ENCODE results near the gene ARF3. TPM values are rescaled to one million over a fixed set of nuclear protein-coding genes. Genes with fewer than 3 reads are reported as not detected.

The ARF3 gene
- polyA plus RNA-seq (ENCODE audit: insufficient read length in 4 of 4): 100 to 1,000 TPM in 3 of 4 donors, 10 to 100 TPM in 1; 96.2 to 138 (median 130) TPM

GRCh38 chr12:48957141-48958048 is at the start of gene ARF3:
TSS of gene ARF3 (minus strand) at chr12:48957487. CDS start at chr12:48941095, 16,392 bp downstream.
- peak; percentile 88 to 91 (median 90) for DNase-seq (ENCODE audit: low read depth in 4 of 4, low spot score in 3 of 4)

- DNase-seq (ENCODE audit: low read depth in 4 of 4, low spot score in 3 of 4): no peak
These were observed 43.1 kb upstream of the ARF3 start for GRCh38 chr12:49000346-49000745.

GRCh38 chr12:48999371-49000131 is 42.3 kb upstream of the ARF3 start, which contains the start of gene DDN:
TSS of gene DDN (minus strand) at chr12:48999375. CDS start at chr12:48999287, 88 bp downstream.
- no peak for DNase-seq (ENCODE audit: low read depth in 4 of 4, low spot score in 3 of 4)

- DNase-seq (ENCODE audit: low read depth in 4 of 4, low spot score in 3 of 4): no peak
These were observed 41.4 kb upstream of the ARF3 start for GRCh38 chr12:48998497-48999353.

- DNase-seq (ENCODE audit: low read depth in 4 of 4, low spot score in 3 of 4): no peak
These were observed 40.6 kb upstream of the ARF3 start for GRCh38 chr12:48997719-48998496.

DNA sequence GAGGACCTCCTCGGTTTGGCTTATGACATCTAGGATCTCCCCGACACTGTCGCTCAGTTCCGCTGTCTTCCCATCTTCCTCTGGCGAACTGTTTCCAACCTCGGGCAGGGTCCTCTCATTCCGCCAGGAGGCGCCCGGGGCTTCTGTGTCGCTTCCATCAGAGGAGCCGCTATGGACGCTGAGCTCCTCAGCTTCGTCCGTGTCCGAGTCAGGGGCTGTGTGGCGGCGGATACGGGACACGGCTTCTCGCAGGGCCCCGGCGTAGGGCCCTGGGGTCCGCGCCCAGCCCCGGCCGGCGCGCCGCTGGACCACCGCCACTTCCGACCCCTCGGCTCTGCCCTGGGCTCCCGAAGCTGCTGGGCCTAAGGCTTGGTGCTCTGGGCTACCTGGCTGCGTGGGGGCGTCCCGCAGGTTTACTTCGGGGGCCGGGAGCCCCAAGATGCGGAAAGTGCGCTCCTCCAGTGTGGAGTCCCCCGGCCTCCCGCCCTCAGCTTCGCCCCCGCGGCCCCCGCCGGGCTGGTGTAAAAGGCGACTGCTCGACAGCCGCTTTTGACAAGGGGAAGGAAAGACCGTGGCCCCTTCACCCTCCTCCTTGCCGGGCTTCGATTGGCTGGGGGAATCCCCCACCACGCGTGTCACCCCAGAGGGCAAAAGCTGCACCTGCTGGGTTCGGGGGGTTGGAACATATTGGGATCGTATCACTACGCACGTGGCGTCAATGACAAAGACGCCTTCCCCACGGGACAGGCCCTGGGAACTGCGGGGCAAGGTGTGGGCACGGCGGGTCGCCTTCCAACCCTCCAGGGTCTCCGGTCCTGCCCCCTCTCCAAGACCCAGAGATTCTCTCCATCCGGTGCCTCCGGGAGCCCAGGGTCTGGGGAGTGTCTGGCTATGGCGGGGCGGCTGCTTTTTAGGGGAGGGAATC is 39.8 kb upstream of the ARF3 start:
- no peak for DNase-seq (ENCODE audit: low read depth in 4 of 4, low spot score in 3 of 4)

- peak; percentile 55 to 78 (median 68) for DNase-seq (ENCODE audit: low read depth in 4 of 4, low spot score in 3 of 4)
These were observed 38.0 kb upstream of the ARF3 start for GRCh38 chr12:48995086-48995879.

DNA sequence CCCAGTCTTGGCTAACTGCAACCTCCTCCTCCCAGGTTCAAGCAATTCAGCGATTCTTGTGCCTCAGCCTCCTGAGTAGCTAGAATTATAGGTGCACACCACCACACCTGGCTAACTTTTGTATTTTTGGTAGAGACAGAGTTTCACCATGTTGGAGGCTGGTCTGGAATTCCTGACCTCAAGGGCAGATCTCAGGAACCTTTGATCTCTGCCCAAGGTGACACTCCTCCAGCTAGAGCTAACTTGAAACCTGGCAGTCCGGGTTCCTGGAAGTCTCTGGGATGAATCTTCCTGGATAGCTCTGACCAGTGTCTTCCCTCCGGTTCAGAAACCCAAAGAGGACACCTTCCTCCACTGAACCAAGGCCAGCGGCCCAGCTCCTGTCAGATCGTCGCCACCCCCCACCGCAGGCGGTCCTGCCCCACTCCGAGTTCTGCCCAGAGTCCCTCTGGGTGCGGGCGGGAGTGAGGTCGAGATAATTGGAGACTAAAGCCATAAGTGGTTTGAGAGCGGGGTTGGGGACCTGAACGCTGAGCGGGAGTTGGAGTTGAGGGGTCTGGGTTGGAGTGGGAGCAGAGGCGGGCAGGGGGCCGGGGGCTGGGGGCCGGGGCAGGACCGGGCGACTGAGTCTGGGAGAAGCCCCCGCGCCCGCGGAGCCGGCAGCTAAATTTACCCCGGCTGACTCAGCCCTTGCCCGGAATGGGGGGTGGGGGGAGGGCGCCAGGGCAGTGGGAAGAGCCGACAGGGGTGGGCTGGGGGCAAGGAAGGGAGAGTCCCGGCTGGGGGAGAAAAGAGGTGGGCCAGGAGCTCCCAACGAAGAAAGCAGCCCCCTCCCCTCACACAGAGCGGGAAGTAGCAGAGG is 37.2 kb upstream of the ARF3 start:
- no peak for DNase-seq (ENCODE audit: low read depth in 4 of 4, low spot score in 3 of 4)

DNA sequence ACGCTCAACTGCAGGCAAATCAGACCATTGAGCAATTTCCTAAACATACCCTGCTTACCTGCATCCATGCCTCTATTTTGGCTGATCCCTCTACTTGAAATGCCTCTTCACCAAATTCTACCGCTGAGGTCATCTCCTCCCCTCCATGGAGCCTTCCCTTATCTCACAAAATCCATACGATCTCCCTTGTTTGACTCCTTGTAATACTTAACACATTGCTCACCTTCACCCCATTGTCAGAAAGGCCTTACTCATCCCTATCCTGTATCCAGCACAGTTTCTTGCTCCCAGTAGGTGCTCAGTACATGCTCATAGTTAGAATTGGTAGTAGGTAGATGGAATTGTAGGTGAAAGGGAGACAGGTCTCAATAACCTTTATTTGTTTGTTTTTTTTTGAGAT is 36.5 kb upstream of the ARF3 start:
- no peak for DNase-seq (ENCODE audit: low read depth in 4 of 4, low spot score in 3 of 4)

DNA sequence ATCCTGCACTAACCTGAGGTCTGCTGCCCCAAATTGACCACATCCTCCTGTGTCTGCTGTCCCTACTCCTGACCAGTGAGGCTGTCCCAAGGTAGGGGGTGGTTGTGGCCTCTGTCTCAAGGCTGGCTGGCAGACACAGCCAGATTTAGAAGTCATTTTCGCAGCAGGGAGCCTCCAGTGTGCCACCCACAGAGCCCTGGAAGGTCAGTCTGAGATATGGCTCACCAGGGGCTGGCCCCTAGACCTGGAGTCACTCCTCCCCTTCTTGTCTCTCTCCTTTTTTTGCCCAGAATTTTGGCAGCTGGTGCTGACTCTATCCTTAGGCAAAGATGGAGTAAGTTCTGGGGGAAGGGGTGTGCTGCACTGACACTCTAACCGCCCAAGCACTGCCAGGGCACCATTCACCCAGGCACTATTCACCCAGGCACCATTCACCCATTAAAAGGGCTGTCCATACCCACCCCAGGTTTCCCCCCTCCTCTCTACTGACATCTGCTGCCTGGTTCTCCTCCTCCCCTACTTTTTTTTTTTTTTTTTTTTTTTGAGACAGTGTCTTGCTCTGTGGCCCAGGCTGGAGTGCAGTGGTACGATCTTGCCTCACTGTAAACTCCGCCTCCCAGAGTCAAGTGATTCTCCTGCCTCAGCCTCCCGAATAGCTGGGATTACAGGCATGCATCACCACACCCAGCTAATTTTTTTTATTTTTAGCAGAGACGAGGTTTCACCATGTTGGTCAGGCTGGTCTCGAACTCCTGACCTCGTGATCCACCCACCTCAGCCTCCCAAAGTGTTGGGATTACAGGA is 34.2 kb upstream of the ARF3 start:
- no peak for DNase-seq (ENCODE audit: low read depth in 4 of 4, low spot score in 3 of 4)

DNA sequence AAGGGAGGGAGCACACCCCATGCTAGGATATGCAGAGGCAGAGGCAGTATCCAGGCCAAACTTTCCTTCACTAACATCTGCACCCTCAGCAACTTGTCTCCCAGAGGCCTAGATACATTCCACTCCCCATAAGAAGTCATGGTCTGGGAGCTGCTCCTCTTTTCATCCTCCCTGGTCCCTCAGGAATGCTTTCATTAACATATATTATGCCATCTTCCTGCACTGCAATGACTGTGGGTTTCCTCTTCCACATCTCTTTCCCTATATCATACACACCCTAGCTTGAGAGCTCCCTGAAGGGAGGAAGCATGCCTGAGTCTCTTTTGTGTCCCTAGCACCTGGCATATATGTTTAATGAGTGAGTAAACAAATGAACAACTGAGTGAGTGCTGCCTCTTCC is 33.3 kb upstream of the ARF3 start:
- DNase-seq (ENCODE audit: low read depth in 4 of 4, low spot score in 3 of 4): no peak

DNA sequence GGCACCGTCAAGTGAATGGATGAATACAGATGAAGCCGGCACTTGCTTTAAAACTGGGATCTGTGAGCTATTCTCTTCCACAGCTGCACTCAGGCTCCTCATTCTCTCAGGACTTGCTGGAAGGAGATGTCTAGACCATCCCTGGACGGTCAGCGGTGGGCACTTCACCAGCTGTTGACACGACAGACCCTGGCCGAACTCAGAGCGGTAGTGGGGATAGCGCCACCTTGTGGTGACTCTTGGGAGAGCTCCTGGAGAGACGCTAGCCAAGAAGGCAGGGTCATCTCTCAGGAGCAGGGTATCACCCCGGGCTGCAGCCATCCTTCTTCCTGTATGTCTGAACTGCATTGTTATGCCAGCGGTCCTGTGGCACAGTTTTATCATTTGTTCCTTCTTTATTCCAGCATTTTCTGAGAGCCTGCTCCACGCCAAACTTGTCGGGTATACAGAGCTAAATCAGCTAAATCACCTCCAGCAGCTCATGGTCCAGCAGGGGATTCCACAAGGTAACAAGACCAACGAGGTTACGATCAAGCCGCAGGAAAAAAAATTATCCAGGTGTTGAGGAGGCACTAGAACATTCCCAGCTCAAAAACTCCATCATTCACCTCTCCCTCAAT is 30.9 kb upstream of the ARF3 start:
- DNase-seq (ENCODE audit: low read depth in 4 of 4, low spot score in 3 of 4): no peak

- DNase-seq (ENCODE audit: low read depth in 4 of 4, low spot score in 3 of 4): no peak
These were observed 29.5 kb upstream of the ARF3 start for GRCh38 chr12:48986720-48987291.

- no peak for DNase-seq (ENCODE audit: low read depth in 4 of 4, low spot score in 3 of 4)
These were observed 28.6 kb upstream of the ARF3 start for GRCh38 chr12:48985901-48986300.

GRCh38 chr12:48985475-48985897 is 28.2 kb upstream of the ARF3 start:
- no peak for DNase-seq (ENCODE audit: low read depth in 4 of 4, low spot score in 3 of 4)
